Mesodermal cell (in vitro differentiated cells): ENCODE results near the gene TXNRD2.

Experiments used
- H3K27ac ChIP-seq: 2 replicates; pipeline ENCODE4 v1.7.0; 2013; ENCODE audit warnings: mild to moderate bottlenecking, low read depth, low read length, moderate library complexity; ENCODE audit not compliant: severe bottlenecking
- H3K36me3 ChIP-seq: 2 replicates; pipeline ENCODE4 v1.7.1; 2013; ENCODE audit warnings: mild to moderate bottlenecking, low read length, moderate library complexity; ENCODE audit not compliant: control insufficient read depth, insufficient read depth
- H3K4me1 ChIP-seq: one replicate; pipeline ENCODE4 v1.7.1; 2013; ENCODE audit warnings: mild to moderate bottlenecking, low read length; ENCODE audit not compliant: insufficient read depth, control insufficient read depth, poor library complexity, severe bottlenecking
- H3K4me3 ChIP-seq: 2 replicates; pipeline ENCODE4 v1.7.0; 2013; ENCODE audit warnings: low read length, control low read depth, mild to moderate bottlenecking; ENCODE audit not compliant: insufficient read depth, poor library complexity, severe bottlenecking; ENCODE audit errors: extremely low read depth
- H3K9me3 ChIP-seq: 2 replicates; pipeline ENCODE4 v1.7.1; 2013; ENCODE audit warnings: mild to moderate bottlenecking, low read length, moderate library complexity; ENCODE audit not compliant: control insufficient read depth
- WGBS, 2 experiments: methylation state at CpG; one replicate each; pipeline ENCODE4 v1.1.5; 2013; ENCODE audit warnings: missing lambda C conversion rate in 2 of 2; ENCODE audit not compliant: insufficient coverage in 2 of 2; 5-methylcytosine and 5-hydroxymethylcytosine counted together

TXNRD2 gene

DNA sequence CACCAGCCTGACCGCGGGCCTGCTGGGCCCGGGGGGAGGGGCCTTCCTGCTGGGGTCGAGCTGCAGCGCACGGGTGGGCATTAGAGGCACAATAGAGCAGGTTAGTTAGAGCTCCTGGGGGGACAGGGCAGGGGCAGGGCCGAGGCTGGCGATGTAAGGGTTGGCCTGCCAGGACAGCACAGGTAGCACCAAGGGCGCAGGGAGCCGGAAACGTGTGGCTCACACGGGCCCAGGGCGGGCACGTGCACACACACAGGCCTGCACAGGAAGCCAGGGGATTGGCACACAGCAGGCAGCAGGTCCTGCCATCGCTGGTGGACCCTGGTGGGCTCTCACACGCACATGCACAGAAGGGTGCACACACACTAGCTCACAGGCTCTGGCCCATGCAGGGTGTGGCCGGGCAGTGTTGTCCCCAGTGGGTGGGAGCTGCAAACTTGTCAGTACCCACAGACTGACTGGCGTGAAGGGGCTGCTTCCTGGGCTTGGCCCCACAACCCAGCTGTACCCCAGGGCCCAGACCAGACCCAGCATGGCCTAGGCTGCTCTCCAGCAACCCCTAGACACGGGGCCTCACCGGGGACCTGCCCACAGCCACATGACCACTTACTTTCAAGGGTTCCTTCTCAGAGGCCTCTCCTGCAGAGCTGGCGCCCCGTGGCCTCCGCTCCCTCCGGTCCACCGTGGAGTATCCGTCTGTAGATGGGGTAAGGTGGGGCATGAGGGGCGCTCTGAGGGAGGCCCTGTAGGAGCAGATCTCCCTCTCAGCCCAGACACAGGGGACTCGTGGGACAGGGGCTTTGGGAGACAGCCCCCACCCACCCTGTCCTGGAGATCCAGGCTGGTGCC, 29.9 kb upstream of the TXNRD2 start:
- WGBS, 2 experiments, result 93% methylated on average over 11 to 27 of the region's 28 CpGs
- Histone ChIP-seq H3K27ac (no peak overlapping the region), H3K4me1 (peaks cover 8% of the 10 kb centered on the region), H3K9me3 (no peaks in the 10 kb centered on the region), H3K36me3 (peaks cover 25% of the 10 kb centered on the region), H3K4me3 (no peak overlapping the region)

DNA sequence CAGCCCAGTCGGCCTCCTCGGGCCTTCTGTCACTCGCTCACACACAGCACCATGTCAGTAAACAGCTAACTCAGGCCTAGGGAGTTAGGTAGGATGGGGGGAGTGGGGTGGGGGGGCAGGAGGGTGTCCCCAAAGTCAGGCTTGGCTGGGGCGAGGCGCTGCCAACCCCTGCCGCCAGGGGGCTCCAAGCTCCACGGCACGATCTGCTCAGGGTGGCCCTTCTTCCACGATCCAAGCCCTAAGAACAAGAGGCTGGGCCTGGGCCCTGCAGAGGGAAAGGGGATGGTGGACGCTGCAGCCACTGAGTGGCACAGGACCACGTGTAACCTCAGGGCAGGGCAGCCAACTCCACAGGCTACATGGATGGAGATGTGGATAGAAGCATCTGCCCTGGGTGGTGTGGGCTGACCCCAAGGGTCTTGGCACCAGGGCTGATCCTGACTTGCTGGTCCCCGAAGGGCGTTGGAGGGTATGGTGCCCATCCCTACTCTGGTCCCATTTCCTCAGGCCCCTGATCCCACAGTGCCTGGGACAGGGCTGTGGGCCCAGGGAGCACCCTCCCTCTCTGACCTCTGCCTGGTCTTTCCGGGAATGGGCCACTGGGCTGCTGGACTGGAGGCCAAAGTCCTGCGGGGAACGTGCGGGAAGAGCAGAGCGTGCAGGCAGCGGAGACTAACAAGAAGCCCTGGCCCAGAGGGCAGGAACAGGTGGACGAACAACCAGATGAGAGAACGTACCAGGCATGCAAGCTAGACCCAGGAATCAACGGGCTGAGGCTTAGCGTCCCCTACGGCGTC, 29.1 kb upstream of the TXNRD2 start:
- H3K4me3 ChIP-seq, result no peak overlapping the region
- H3K4me1 ChIP-seq, result peaks cover 8% of the 10 kb centered on the region
- WGBS, 2 experiments, result 65 to 67% methylated on average over 16 to 21 of the region's 25 CpGs
- no peaks in the 10 kb centered on the region for H3K9me3 ChIP-seq
- peaks cover 25% of the 10 kb centered on the region for H3K36me3 ChIP-seq
- H3K27ac ChIP-seq, result no peak overlapping the region

DNA sequence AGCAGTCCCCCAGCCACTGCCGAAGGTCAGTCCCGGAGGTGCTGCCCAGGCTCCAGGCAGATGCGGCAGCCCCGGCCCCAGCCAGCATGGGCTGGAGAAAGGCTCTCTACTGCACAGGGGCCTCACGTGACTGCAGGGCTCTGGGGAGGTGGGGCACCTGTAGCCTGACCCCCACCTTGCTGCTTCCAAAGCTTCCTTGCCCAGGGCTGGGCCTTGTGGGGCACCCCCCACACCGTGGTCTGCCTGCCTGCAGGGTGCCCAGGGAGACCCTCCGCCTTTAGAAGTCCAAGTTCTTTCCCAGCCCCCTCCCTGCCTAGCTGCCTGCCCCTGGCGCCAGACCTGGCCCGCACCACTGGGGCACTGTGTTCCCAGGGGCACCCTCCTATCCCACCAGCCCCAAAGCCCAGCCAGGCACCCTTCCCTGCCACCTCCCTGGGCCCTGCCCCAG, 28.4 kb upstream of the TXNRD2 start:
- H3K9me3 ChIP-seq, result no peaks in the 10 kb centered on the region
- peaks cover 25% of the 10 kb centered on the region for H3K36me3 ChIP-seq
- no peak overlapping the region for H3K27ac ChIP-seq
- no peak overlapping the region for H3K4me3 ChIP-seq
- H3K4me1 ChIP-seq, result peaks cover 8% of the 10 kb centered on the region
- WGBS, 2 experiments, result 81 to 83% methylated on average over 7 to 8 of the region's 9 CpGs

DNA sequence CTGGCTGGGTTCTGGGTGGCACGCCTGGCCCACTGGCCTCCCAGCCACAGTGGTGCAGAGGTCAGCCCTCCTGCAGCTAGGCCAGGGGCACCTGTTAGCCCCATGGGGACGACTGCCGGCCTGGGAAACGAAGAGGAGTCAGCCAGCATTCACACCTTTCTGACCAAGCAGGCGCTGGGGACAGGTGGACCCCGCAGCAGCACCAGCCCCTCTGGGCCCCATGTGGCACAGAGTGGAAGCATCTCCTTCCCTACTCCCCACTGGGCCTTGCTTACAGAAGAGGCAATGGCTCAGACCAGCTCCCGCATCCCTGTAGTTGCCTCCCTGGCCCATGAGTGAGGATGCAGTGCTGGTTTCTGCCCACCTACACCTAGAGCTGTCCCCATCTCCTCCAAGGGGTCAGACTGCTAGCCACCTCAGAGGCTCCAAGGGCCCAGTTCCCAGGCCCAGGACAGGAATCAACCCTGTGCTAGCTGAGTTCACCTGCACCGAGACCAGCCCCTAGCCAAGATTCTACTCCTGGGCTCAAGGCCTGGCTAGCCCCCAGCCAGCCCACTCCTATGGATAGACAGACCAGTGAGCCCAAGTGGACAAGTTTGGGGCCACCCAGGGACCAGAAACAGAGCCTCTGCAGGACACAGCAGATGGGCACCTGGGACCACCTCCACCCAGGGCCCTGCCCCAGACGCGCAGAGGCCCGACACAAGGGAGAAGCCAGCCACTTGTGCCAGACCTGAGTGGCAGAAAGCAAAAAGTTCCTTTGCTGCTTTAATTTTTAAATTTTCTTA, 27.7 kb upstream of the TXNRD2 start:
- Histone ChIP-seq H3K36me3 (peaks cover 25% of the 10 kb centered on the region), H3K9me3 (no peaks in the 10 kb centered on the region), H3K4me3 (no peak overlapping the region), H3K27ac (no peak overlapping the region), H3K4me1 (peaks cover 5% of the 10 kb centered on the region)
- WGBS, 2 experiments, result 89 to 91% methylated on average over 11 of the region's 11 CpGs

DNA sequence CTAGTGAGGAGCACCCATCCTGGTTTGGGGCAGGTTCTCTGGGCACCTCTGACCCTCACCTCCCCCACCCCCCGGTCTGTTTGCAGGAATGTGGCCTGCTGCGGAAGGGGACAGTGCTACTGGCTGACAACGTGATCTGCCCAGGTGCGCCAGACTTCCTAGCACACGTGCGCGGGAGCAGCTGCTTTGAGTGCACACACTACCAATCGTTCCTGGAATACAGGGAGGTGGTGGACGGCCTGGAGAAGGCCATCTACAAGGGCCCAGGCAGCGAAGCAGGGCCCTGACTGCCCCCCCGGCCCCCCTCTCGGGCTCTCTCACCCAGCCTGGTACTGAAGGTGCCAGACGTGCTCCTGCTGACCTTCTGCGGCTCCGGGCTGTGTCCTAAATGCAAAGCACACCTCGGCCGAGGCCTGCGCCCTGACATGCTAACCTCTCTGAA, 26.9 kb upstream of the TXNRD2 start:
- H3K9me3 ChIP-seq, result no peaks in the 10 kb centered on the region
- 94 to 96% methylated on average over 14 to 17 of the region's 18 CpGs for WGBS, 2 experiments
- peaks cover 5% of the 10 kb centered on the region for H3K4me1 ChIP-seq
- H3K4me3 ChIP-seq, result no peak overlapping the region
- H3K27ac ChIP-seq, result no peak overlapping the region
- peaks cover 25% of the 10 kb centered on the region for H3K36me3 ChIP-seq

DNA sequence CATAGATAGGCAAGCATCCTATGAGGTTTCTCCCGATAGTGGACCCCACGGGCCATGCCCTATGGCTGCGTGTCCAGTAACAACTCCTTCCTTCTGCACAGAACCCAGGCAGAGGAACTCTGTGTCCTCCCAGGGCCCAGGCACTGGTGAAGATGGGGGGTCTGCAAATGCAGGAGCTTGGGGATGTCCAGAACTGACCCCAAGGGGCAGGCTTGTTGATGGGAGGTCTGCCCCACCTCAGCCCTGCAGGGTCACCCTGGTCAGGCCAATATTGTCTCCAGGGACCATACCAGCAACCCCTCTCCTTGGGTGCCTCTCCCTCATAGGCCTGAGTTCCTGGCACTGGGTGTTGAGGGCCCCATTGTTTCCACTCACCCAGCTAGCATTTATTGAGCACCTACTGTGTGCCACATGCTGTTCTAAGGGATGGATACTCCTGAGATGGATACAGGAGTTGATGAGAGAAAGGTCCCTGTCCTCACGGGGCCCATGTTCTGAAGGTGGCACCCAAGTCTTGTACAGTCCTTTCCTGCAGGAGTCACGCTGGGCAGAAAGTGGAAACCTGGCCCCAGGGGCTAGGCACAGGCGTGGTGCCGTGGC, 26.3 kb upstream of the TXNRD2 start:
- no peak overlapping the region for H3K27ac ChIP-seq
- WGBS, 2 experiments, result 92 to 94% methylated on average over 6 to 7 of the region's 7 CpGs
- H3K4me1 ChIP-seq, result peaks cover 8% of the 10 kb centered on the region
- H3K9me3 ChIP-seq, result no peaks in the 10 kb centered on the region
- no peak overlapping the region for H3K4me3 ChIP-seq
- H3K36me3 ChIP-seq, result peaks cover 23% of the 10 kb centered on the region

DNA sequence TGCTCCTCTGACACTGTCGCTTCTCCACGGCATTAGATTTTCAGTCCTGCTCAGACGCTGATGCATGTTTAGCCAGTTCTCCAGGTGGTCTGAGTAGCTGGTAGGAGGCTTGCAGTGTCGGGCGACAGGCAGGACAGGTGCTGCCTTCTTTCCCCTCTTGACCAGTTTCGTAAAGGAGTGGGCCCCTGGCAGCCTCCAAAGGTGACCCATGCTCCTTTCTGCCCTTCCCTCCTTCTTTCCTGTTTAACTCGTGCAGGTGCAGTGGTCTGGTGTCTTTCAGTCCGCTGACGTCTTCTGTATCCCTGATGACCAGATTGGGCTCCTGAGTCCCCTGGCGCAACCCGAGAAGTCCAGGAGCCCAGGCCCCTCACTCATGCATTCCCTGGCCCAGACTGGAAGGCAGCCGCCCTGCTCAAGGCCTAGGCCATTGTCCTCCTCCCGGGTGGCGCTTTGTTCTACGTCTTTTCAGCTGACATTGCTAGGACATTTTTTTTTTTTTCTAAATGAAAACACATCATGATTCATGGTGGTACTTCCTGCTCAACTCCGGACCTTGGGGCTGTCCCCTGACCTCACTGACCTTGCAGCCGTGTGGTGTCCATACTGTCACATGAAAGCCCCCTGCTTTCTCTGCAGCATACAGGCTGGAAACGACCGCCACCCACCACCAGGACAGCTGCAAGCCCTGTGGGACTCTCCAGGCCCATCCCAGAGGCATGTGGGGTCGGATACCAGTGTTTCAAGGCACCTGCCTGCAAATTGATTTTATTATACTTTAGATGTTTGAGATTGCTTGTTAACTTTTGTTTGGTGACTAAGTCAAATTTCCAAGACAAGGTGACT, 25.5 kb upstream of the TXNRD2 start:
- Histone ChIP-seq H3K36me3 (peaks cover 15% of the 10 kb centered on the region), H3K4me3 (no peak overlapping the region), H3K27ac (no peak overlapping the region), H3K4me1 (peaks cover 12% of the 10 kb centered on the region), H3K9me3 (no peaks in the 10 kb centered on the region)
- 85 to 90% methylated on average over 16 to 17 of the region's 20 CpGs for WGBS, 2 experiments

DNA sequence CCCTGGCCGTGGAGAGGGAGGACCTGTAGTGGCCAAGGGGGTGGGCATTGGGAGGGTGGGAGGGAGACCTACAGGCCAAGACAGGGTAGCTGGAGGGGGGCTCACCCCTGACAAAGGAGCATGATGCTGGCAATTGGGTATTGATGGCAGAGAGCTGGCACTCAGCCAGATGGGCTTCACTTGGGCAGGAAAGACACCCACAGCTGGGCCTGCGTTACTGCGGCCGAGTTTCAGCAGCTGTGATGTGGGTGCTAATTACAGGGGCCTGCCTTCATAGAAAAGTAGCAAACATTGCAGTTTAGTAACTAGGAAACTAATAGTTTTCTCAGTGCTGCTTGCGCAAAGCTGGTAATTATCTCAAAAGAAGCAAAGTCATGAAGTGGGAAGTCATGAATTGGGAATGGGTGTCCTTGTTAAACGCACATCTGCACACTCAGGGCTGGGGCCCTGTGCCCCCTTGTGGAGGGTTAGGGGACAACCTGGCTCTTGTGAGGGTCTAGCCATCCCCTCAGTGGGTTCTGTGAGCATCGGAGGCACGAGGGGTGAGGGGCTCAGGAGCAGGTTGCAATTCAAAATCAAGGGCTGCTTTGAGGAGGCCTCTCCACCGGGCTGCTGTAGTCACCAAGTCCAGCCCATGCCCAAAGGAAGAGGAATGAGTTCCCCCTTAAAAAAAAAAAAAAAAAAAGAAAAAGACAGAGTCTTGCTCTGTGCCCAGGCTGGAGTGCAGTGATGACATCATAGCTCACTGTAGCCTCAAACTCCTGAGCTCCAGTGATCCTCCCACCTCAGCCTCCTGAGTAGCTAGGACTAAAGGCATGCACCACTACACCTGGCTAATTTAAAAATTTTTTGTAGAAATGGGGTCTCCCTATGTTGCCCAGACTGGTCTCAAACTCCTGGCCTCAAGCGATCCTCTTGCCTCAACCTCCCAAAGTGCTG, 24.4 kb upstream of the TXNRD2 start:
- H3K27ac ChIP-seq, result no peak overlapping the region
- 79 to 91% methylated on average over 5 to 6 of the region's 10 CpGs for WGBS, 2 experiments

More for the DNA sequence above, 24.4 kb upstream of the TXNRD2 start:
- no peak overlapping the region for H3K4me3 ChIP-seq
- peaks cover 7% of the 10 kb centered on the region for H3K36me3 ChIP-seq
- no peaks in the 10 kb centered on the region for H3K9me3 ChIP-seq
- peaks cover 12% of the 10 kb centered on the region for H3K4me1 ChIP-seq
